GM13977 (cell line): ENCODE data around the gene LMTK3.
"Not testable (repeated sequence)": the region's sequence is repeated elsewhere in the genome, so short reads cannot be mapped to it uniquely, and the experiment has no call there.

ENCODE experiments used
- DNase-seq: peaks from one replicate; pipeline ENCODE4 v3.0.0; 2012; ENCODE audit warnings: low spot score
- CTCF ChIP-seq: IDR thresholded peaks from 2 replicates; pipeline ENCODE4 v1.5.1; 2012; ENCODE audit warnings: mild to moderate bottlenecking, control low read depth; ENCODE audit not compliant: insufficient read depth; ENCODE audit errors: extremely low read depth, missing control alignments
- in situ Hi-C: fragments of 300-500 bp; cut with MboI; formaldehyde crosslinking; loops from one replicate; pipeline ENCODE4 v1.12.0; 2022; ENCODE audit warnings: low sequenced_read_pairs, low pct_unique_long_range_greater_than_20kb, mixed read lengths, inconsistent platforms; ENCODE audit not compliant: unreplicated experiment

LMTK3 gene

GRCh38 chr19:48487948-48488347 is 23.7 kb downstream of the LMTK3 start:
- in situ Hi-C loops = no loop called here
- no peak for DNase-seq
- TF ChIP-seq CTCF = no peak

- no peak for TF ChIP-seq CTCF
- in situ Hi-C loops = no loop called here
- DNase-seq = no peak
These were observed 24.1 kb downstream of the LMTK3 start for GRCh38 chr19:48487544-48487943.

GRCh38 chr19:48486706-48487105 is 24.9 kb downstream of the LMTK3 start:
- DNase-seq, in situ Hi-C loops: not testable (repeated sequence)

GRCh38 chr19:48484931-48485612 is 26.6 kb downstream of the LMTK3 start:
- in situ Hi-C loops = no loop called here
- no peak for TF ChIP-seq CTCF
- DNase-seq = no peak

- in situ Hi-C loops = no loop called here
- TF ChIP-seq CTCF = no peak
- DNase-seq = no peak
These were observed 27.3 kb downstream of the LMTK3 start for GRCh38 chr19:48484247-48484893.

- in situ Hi-C loops = no loop called here
These were observed 28.3 kb downstream of the LMTK3 start for GRCh38 chr19:48483301-48483700.

More at GRCh38 chr19:48483301-48483700, 28.3 kb downstream of the LMTK3 start:
- no peak for TF ChIP-seq CTCF
- DNase-seq = no peak
